GM18870 (cell line): Measurements from ENCODE around the gene WDR45B.

Experiments
- ATAC-seq: cut with Tn5 transposase; IDR thresholded peaks from one replicate; pipeline ENCODE4 v1.9.1; 2021; ENCODE audit warnings: moderate library complexity; ENCODE audit not compliant: unreplicated experiment

WDR45B gene

DNA sequence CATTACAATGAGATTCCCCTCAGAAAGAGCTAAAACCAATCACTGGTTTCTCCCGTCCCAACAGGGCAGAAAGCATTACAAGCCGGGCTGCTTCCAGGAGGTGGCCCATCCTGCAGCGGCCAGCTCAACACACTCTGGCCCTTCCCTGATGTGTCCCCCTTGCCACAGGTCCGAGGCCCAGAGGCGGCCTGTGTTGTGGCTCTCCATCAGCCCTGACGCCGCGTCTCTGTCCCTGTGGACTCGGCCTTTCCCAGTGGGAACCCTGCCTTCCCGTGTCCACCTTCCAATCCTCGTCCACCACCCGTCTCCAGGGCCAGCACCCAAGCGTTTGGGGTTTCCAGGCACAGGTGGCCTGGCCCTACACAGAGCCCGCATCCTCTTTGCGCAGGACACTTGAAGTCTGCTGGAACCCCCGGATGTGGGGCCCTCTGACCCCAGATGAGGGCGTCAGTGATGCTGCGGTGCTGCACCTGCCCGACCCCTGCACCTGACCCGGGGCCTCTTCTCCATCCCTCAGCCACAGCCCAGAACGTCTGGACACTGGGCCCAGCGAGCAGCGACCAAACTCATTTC, 29.2 kb upstream of the WDR45B start:
- no peak for ATAC-seq

DNA sequence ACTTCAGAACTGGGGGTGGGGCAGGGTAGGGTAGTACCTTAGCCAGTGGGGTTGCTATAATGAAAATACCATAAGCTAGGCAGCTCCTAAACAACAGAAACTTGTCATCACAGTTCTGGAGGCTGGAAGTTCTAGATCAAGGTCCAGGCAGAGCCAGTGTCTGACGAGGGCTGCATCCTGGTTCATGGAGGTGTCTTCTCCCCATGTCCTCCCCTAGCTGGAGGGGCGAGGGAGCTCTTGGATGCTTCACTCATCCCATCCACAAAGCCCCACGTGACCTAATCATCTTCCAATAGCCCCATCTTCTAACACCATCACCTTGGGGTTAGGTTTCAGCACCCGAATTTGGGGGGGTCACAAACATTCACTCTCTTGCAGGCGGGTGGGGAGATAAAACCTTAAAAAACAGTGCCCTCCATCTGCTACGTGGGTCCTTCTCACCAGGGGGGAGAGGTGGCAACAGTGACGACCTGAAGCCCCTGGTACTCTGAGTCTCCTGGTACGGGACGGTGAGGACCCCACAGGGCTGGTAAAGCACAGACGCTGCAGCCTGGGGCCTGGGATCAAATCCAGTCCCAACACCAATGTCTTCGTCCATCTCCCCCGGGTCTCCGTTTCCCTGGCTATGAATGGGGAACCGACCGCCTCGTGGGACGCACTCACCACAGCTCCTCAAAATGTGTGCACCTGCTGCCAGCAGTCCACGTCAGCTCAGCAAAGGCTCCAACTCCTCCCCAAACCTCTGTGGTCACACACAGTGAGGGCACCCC, 27.4 kb upstream of the WDR45B start:
- no peak for ATAC-seq

DNA sequence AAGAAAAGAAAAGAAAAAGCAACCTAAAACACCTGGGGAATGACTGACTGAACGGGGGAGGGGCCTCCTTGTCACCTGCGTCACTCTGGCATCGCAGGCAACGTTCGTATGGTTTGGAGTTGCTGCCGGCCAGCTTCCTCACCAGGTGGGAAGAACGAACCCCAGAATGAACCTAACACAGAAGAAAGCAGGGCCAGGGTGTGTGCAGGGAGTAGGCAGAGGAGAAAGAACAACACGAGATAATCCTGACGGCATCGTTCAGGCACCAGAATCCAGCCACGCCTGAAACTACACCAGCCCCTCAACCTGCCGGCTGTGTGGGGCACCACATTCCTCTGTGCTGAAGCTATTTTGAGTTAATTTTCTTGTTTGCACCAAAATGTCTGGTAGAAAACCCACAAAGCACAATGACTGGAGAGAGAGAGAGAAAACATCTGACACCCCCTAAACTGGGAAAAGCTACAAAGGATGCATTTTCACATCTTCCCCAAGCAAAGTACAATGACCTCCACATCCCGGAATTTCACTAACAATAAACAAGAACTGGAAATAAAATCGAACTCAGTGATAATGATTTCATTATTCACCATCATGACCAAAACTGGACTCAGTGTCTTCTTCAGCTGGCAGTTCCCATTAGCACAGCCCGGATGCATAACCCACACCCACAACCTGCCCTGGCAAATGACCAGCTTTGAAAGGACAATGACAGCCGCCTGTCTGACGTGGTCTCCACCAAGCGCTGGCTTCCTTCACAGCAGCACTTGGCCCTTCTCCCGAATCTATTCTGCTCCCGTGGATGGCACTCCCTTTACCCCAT, 26.6 kb upstream of the WDR45B start:
- no peak for ATAC-seq

DNA sequence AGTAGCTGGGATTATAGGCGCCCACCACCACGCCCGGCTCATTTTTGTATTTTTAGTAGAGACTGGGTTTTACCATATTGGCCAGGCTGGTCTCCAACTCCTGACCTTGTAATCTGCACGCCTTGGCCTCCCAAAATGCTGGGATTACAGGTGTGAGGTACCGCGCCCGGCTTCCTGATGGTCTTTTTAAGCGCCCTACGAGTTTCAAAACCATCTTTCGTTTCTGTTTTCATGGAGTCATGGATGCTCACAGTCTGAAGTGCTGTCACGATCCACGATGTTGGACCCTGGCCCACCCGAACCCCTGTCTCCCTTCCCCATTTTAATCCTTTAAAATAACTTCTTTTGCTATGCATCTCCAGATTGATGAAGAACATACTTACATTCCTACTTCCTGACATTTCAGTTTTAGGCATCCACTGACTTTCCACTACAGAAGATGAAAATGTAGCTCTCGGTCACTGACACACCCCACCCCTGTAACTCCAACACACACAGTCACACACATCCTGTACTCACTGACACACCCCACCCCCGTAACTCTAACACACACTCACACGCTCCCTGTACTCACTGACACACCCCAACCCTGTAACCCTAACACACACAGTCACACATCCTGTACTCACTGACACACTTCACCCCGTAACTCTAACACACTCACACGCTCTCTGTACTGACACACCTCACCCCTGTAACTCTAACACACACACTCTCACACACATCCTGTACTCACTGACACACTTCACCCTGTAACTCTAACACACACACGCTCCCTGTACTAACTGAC, 22.6 kb upstream of the WDR45B start:
- no peak for ATAC-seq

DNA sequence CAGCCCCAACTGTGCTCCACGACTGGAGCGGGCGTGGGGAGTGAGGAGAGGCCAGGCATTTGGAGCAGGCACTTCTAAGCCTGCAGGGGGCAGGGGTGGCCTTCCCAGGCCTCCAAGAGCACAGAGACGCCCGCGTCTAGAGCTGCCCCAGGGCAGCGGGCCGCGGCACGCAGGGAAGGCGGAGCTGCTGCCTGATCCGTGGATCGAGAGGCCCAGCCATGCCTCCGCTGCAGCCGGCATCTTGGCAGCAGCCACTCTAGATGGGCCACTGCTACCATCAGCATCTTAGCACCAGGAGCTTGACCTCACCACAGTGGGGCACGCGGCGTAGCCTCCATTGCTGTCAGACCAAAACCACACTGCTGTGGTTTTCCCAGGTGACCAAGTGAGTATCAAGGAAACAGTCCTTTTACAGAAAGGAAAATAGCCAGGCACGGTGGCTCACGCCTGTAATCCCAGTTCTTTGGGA, 20.4 kb upstream of the WDR45B start:
- ATAC-seq = no peak

DNA sequence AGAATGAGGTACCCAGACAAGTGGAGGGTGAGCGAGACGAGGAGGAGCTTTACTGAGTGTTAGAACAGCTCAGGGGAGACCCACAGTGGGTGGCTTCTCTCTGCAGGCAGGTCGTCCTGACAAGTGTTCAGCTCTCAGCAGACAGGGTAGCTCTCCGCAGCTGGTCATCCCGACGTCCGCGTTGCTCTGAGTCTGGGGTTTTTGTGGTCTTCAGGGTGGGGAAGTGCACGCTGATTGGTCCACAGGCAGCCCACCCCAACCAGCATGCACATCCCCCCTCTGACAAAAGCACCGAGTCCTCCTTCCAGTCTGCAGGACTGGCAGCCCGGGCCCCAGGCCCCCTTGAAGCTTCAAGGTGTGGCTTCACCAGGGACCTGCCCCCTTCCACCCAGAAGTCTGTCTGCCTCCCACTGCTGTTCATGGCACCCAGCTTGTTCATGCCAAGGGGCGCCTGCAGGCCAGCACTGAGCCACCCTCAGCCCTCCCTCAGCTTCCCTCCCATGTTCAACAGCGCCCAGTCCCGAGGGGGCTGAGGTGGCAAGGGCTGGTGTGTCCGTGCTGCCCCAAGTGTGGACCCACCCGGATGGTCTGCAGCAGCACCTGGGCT, 19.9 kb upstream of the WDR45B start:
- ATAC-seq = no peak

DNA sequence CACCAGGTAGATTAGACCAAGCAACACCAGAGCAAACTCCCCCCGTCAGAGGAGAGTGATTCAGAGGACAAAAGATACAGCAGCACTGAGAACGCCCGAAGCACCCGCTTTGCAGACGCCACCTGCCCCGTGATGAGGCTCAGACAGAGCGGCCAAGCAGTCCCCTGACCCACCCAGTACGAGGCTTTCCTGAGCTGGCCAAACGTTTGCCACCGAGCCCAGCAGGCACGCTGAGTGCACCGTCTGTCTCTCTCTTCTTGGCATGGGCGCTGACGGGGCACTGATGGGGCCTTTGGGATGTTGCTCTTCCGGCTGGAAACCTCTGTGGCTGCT, 19.4 kb upstream of the WDR45B start:
- ATAC-seq = no peak

DNA sequence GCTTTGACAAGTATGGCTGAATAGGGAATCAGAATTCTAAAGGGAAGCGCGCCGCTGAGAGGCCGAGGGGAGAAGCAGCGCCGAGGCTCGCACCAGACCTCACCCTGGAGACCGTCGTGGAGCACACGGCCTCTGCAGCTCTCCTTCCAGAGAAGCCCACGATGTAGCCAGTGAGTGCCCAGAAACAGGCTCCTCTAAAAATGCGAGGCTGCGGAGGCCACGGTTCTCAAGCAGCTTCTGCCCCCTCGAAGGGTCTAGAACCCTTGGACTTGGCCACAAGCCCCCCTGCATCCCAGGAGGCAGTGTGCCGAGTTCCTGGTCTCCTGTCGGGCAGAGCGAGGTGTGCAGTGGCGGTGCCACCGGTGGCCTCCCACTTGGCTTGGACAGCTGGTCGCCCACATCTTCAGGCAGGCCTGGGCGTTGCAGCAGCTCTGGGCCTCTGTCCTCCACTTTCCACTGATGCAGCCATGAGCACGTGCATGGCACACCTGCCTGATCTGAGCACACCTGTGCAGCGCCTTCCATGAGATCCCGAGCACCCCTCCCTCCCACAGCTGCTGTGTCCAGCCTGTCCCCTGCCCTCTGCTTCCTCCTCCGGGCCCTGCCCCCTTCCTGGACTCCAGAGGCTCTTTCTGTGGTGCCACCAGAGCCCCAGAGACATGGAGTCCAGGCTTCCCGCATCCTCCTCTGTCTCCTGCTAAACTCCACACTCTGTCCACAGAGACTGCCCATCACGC, 18.9 kb upstream of the WDR45B start:
- no peak for ATAC-seq

DNA sequence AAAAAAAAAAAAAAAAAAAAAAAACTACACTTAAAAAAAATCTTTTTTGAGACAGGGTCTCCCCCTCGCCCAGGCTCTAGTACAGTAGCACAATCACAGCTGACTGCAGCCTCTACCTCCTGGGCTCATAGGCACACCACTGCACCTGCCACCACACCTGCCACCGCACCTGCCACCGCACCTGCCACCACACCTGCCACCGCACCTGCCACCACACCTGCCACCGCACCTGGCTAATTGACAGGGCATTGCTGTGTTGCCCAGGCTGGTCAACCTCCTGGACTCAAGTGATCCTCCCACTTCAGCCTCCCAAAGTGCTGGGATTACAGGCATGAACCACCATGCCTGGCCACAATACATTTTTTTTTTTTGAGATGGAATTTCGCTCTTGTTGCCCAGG, 17.6 kb upstream of the WDR45B start:
- no peak for ATAC-seq

DNA sequence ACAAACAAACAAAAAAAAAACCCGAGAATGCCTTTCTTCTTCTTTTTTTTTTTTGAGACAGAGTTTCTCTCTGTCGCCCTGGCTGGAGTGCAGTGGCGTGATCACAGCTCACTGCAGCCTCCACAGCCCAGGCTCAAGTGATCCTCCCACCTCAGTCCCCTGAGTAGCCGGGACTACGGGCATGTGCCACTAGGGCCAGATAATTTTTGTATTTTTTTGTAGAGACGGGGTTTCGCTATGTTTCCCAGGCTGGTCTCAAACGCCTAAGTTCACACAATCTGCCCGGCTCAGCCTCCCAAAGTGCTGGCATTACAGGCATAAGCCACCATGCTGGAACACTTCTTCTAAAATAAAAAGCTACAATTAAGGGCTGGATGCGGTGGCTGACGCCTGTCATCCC, 17.0 kb upstream of the WDR45B start:
- no peak for ATAC-seq

DNA sequence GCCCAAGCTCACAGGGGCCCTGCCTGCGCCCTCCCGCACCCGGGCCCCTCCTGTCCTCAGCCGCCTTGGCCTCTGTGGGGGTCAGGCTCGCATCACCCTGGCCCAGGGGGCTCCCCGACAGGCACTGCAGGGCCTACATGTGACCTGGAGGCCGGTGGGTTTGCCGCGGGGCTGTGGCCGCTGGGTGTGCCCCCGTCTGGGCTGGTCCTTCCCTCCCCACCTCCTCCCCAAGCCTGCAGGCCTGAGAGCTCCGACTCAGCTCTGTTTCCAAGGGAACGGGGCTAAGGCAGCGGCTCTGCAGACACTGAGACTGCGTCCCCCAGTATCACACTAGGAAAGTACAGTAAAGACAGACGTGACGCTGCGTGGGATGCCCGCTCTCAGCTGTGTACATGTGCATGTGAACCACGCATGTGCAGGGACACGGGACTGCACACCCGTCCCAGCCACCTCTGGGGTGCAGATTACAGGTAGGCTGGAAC, 16.5 kb upstream of the WDR45B start:
- ATAC-seq = no peak

DNA sequence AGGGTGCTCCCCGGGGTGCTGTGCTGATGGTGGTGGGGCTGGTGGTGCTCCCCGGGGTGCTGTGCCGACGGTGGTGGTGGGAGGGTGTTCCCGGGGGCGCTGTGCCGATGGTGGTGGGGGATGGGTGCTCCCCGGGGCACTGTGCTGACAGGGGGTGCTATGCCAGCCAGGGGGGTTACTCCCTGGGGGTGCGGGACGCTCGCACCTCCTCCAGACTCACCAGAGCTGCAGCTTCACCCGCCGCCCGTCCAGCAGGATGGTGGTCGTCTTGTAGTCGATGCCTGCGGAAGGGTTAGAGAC, 16.0 kb upstream of the WDR45B start:
- ATAC-seq = no peak

DNA sequence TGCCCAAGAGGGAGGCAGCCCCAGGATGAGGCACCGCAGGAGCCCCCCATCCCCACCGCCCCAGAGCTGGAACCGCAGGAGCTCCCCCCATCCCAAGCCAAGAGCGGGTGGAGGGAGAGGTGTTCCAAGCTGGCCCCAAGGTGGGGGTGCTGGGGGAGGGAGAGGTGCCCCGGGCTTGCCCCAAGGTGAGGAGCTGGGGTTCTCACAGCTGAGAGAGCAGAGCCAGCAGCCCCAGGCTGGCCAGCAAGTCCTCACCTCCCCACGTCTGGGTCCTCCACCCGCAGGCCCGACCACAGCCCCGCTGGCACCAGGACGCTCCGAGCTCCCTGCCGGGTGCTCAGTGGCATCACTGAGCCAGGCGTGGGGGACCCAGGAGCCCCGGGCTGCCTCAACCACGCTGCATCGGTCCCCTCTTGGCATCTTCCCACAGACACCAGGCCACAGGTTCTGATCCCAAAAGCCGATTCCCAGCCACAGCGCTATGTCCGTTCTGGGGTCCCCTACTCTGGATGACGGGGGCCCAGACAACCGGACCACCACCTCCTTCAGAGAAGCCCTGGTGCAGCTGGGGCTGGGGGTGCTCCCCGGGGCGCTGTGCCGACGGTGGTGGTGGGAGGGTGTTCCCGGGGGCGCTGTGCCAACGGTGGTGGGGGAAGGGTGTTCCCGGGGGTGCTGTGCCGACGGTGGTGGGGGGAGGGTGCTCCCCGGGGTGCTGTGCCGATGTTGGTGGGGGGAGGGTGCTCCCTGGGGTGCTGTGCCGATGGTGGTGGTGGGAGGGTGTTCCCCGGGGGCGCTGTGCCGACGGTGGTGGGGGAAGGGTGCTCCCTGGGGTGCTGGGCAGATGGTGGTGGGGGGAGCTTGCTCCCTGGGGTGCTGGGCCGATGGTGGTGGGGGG, 15.4 kb upstream of the WDR45B start:
- no peak for ATAC-seq

DNA sequence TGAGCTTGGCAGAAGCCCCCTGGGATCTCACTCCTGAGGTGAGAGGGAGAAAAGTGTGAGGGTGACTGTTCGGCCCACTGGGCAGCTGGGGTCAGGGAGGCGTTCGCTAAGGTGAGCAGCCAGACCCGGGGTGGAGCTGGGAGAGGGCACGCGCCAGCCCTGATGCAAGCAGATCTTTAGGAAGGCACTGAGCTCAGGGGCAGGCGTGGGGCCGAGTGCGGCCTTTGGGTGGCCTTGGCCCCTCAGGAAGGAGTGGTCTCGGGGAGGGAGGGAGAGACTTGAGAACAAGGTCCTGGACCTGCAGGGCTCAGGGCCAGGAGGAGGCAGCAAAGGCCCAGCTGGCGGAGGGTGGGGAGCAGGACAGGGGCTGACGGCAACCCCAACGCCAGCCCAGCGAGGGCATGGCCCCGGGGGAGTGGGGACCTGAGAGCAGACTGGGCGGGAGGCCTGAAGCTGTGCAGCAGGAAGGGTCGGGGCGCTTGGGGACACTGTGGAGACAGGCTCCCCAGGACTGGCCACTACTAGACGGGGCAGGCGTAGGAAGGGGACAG, 14.5 kb upstream of the WDR45B start:
- ATAC-seq = no peak

DNA sequence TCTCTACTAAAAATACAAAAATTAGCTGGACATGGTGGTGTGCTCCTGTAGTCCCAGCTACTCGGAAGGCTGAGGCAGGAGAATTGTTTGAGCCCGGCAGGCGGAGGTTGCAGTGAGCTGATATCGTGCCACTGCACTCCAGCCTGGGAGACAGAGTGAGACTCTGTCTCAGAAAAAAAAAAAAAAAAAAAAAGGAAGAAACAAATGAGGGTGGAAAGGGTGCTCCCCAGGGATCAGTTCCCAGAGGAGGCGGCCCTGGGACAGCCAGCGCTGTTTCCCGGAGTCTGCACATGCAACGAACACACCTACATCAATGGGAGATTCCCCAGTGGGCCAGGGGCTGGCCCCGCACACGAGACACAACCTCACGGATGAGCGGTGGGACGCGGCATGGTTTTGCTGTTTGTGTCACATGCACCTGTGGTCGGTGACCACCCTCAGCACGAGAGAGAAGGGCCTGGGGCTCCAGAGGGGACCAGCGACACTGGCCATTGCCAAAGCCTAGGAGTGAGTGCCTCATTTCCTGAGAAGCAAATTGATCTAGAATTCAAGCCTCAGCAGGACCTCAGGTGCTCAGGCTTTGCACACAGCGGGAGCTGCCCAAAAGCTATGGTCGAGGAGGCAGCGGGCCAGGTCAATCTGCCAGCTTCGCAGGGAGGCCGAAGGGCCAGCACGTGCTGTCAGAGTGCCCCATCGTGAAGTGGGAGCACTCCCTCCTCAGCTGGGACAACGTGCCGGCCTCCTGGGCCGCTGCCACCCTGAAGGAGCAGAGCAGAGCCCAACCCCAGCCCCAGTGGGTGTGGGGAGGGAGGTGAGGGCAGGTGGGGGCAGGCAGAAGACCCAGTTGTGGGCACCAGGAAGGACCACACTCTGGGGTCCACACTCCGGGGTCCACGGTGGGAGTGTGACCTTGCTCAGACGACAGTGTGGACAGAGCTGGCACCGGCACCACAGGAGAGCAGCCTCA, 13.8 kb upstream of the WDR45B start:
- ATAC-seq = no peak

DNA sequence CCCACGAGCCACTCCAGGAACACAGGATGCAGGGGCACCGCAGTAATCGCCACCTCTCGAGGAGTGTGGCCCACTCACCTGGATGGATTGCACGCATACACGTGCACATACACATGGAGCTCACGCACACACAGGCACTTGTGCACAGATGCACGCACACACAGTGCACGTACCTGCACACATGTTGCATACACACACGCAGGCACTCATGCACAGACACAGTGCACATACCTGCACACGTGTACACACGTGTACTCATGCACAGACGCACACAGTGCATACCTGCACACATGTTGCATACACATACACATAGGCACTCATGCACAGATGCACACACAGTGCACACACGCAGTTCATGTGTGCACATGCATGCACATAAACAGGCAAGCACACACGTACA, 11.6 kb upstream of the WDR45B start:
- no peak for ATAC-seq

DNA sequence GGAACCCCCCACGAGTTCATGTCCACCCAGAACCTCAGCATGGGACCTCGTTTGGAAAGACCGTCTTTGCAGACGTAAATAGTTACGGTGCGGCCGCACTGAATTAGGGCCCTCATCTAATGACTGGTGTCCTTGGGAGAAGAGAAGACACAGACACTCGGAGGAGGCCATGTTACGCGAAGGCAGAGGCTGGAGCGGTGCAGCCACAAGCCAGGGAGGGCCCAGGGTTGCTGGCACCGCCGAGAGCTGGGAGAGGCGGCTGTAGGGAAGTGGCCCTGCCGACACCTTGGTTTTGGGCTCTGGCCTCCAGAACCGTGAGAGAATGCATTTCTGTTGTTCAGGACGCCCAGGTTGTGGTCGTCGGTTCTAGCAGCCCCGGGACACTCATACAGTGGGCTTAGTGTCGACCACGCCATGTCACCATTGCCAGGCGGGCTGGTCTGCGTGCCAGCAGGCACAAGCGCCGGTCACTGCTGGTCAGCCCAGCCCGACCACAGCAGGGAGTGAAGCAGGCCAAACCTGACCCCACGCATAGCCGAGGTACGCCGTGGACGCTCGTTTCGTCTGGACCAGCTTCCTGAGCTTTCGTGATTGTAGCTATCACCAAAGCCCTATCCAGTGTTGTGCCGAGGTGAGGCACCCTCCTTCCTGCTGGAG, 10.7 kb upstream of the WDR45B start:
- ATAC-seq = no peak
